Liver (tissue), 9 donors: ENCODE measurements around the gene GPR137C. TPM values are rescaled to one million over a fixed set of nuclear protein-coding genes. Genes with fewer than 3 reads are reported as not detected.

Experiments used
- DNase-seq: peaks from one replicate; pipeline ENCODE4 v3.0.0-alpha.2; 2017; ENCODE audit warnings: low spot score
- H3K27ac ChIP-seq, 2 donors: one replicate each; pipeline ENCODE4 v1.7.0; 2013; ENCODE audit warnings: inconsistent platforms in 2 of 2, low read length in 2 of 2, control low read depth in 1 of 2, low read depth in 1 of 2, mild to moderate bottlenecking in 1 of 2
- H3K27me3 ChIP-seq, 4 donors: one replicate each; pipeline versions ENCODE4 v1.6.1 to v1.7.0; 2013; ENCODE audit warnings: low read length in 3 of 4, inconsistent platforms in 1 of 4, mild to moderate bottlenecking in 1 of 4, moderate library complexity in 1 of 4; ENCODE audit not compliant: control insufficient read depth in 4 of 4, insufficient read depth in 4 of 4
- H3K36me3 ChIP-seq, 4 donors: one replicate each; pipeline versions ENCODE4 v1.6.1 to v1.7.0; 2013; ENCODE audit warnings: low read length in 3 of 4, mild to moderate bottlenecking in 3 of 4, low read depth in 1 of 4, moderate library complexity in 1 of 4; ENCODE audit not compliant: control insufficient read depth in 4 of 4, insufficient read depth in 3 of 4
- H3K4me1 ChIP-seq, 4 donors: one replicate each; pipeline versions ENCODE4 v1.6.1 to v1.7.0; 2013; ENCODE audit warnings: low read length in 3 of 4, mild to moderate bottlenecking in 3 of 4, moderate library complexity in 1 of 4; ENCODE audit not compliant: control insufficient read depth in 4 of 4, insufficient read depth in 4 of 4
- H3K4me3 ChIP-seq, 3 donors: one replicate each; pipeline versions ENCODE4 v1.6.1 to v1.7.0; 2013; ENCODE audit warnings: low read length in 3 of 3, control low read depth in 1 of 3, low read depth in 1 of 3, mild to moderate bottlenecking in 1 of 3
- H3K9ac ChIP-seq, 2 donors: one replicate each; pipeline ENCODE4 v1.7.0; 2013; ENCODE audit warnings: low read length in 2 of 2, mild to moderate bottlenecking in 2 of 2, moderate library complexity in 2 of 2, control low read depth in 1 of 2, low read depth in 1 of 2
- H3K9me3 ChIP-seq, 4 donors: one replicate each; pipeline versions ENCODE4 v1.6.1 to v1.7.0; 2013; ENCODE audit warnings: low read length in 3 of 4; ENCODE audit not compliant: control insufficient read depth in 4 of 4
- EGR1 ChIP-seq, 2 donors: IDR thresholded peaks; 2 replicates each; pipeline ENCODE4 v1.6.1; 2016 to 2018; ENCODE audit warnings: antibody characterized with exemption in 2 of 2, low read depth in 2 of 2
- FOXA1 ChIP-seq: IDR thresholded peaks from 2 replicates; pipeline ENCODE4 v1.6.1; 2016; ENCODE audit warnings: antibody characterized with exemption
- FOXA2 ChIP-seq: IDR thresholded peaks from 2 replicates; pipeline ENCODE4 v1.6.1; 2016; ENCODE audit warnings: antibody characterized with exemption
- GABPA ChIP-seq, 2 donors: IDR thresholded peaks in 1 of 2; conservative IDR thresholded peaks in 1 of 2; 2 replicates each; pipeline ENCODE4 v1.6.1; 2016; ENCODE audit warnings: antibody characterized with exemption in 2 of 2, mild to moderate bottlenecking in 1 of 2, moderate library complexity in 1 of 2
- HNF4A ChIP-seq, 2 donors: conservative IDR thresholded peaks; 2 replicates each; pipeline ENCODE4 v1.6.1; 2016; ENCODE audit warnings: antibody characterized with exemption in 2 of 2, mild to moderate bottlenecking in 2 of 2
- HNF4G ChIP-seq: IDR thresholded peaks from 2 replicates; pipeline ENCODE4 v1.6.1; 2016; ENCODE audit warnings: antibody characterized with exemption
- NR2F2 ChIP-seq: IDR thresholded peaks from 2 replicates; pipeline ENCODE4 v1.6.1; 2016; ENCODE audit warnings: antibody characterized with exemption
- RAD21 ChIP-seq, 2 donors: IDR thresholded peaks; 2 replicates each; pipeline ENCODE4 v1.6.1; 2016; ENCODE audit warnings: antibody characterized with exemption in 2 of 2, mild to moderate bottlenecking in 2 of 2
- REST ChIP-seq: IDR thresholded peaks from 2 replicates; pipeline ENCODE4 v1.6.1; 2016; ENCODE audit warnings: antibody characterized with exemption, mild to moderate bottlenecking
- RXRA ChIP-seq, 2 donors: IDR thresholded peaks; 2 replicates each; pipeline ENCODE4 v1.6.1; 2017 to 2018; ENCODE audit warnings: antibody characterized with exemption in 2 of 2, mild to moderate bottlenecking in 1 of 2
- SP1 ChIP-seq: IDR thresholded peaks from 2 replicates; pipeline ENCODE4 v1.6.1; 2018; ENCODE audit warnings: antibody characterized with exemption, mild to moderate bottlenecking
- YY1 ChIP-seq: IDR thresholded peaks from 2 replicates; pipeline ENCODE4 v1.6.1; 2016; ENCODE audit warnings: antibody characterized with exemption, mild to moderate bottlenecking
- WGBS: extraction: QIAGEN DNeasy Blood & Tissue Kit; methylation state at CpG from one replicate; pipeline ENCODE4 v1.1.7; 2013; 5-methylcytosine and 5-hydroxymethylcytosine counted together
- polyA plus RNA-seq, 2 donors: library from polyadenylated mRNA; stranded (reverse) in 1 of 2; unstranded in 1 of 2; fragments of 200-250 nt in 1 of 2; fragments of >200 nt in 1 of 2; fragmentation: Nextera tagmentation in 1 of 2; extraction: Ambion mirVana in 1 of 2; gene quantifications; one replicate each; pipeline versions ENCODE4 v1.2.1 to v1.2.3, GENCODE V29; 2013 to 2015
- total RNA-seq, 2 donors: library from RNA; depleted of rRNA; stranded (reverse); fragments of >200 nt; gene quantifications; one replicate each; pipeline ENCODE4 v1.2.3, GENCODE V29; 2014
- TF ChIP-seq, protein P1 (sequence below): fragments of 150-350 bp; IDR thresholded peaks from 2 replicates; pipeline ENCODE4 v1.5.1; 2017; ENCODE audit warnings: improper control_type of control experiment, low read depth, low read length; ENCODE audit not compliant: missing input control
- TF ChIP-seq, protein P2 (sequence below): IDR thresholded peaks from 2 replicates; pipeline ENCODE4 v1.6.1; 2016; ENCODE audit warnings: antibody characterized with exemption
- donor health status: healthy.
- donor health status: healthy.
- donor health status: healthy.
- donor health status: healthy.
- donor health status: healthy.

Gene GPR137C
- total and polyA plus RNA-seq, 4 donors: 0.14 to 1.3 (median 0.33) TPM

DNA sequence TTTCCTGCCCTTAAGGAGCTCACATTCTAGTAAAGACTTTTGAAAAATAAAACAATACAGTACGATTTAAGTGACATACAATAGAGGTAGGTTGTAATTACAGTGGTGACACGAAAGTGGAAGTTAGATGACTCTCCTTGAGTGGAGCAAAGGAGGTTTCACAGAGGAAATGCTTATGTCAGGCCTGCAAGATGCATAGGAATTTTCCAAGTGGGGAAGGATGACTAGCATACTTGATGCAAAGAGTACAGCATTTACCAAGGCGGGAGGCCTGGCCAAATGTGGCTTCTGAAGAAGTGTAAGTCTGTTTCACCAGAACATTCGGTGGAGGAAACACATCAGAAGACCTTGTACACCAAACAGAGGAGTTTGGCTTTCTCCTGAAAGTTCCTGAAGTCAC is 87.5 kb downstream of the GPR137C start (continued):
- no peak for TF ChIP-seq SP1
- no peak for TF ChIP-seq EGR1 (IDR thresholded peaks at IDR 0.05; ENCODE audit: low read depth in 2 of 2)
- no peak for TF ChIP-seq HNF4A (conservative IDR thresholded peaks at IDR 0.05)
- no peak for TF ChIP-seq NR2F2
- no peak for TF ChIP-seq RAD21 (IDR thresholded peaks at IDR 0.05)
- TF ChIP-seq, protein P1, sequence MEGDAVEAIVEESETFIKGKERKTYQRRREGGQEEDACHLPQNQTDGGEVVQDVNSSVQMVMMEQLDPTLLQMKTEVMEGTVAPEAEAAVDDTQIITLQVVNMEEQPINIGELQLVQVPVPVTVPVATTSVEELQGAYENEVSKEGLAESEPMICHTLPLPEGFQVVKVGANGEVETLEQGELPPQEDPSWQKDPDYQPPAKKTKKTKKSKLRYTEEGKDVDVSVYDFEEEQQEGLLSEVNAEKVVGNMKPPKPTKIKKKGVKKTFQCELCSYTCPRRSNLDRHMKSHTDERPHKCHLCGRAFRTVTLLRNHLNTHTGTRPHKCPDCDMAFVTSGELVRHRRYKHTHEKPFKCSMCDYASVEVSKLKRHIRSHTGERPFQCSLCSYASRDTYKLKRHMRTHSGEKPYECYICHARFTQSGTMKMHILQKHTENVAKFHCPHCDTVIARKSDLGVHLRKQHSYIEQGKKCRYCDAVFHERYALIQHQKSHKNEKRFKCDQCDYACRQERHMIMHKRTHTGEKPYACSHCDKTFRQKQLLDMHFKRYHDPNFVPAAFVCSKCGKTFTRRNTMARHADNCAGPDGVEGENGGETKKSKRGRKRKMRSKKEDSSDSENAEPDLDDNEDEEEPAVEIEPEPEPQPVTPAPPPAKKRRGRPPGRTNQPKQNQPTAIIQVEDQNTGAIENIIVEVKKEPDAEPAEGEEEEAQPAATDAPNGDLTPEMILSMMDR: no peak

DNA sequence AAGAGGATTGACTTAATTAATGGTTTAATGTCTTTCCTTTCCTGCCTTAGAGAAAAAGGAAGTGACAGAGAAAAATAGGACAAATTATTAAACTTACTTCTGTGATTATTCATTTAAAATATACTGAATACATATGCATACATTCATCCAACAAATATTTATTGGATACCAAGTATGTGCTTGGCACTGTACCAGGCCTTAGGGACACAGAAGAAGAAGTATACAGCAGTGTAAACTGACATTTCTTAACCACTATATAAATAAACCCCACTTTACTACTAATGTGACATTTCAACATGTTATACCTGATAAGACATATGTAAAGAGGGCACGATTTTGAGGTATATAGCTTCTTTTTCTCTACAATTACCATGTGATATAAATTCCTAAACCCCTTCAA is 89.1 kb downstream of the GPR137C start:
- no peaks in the 10 kb centered on the region for H3K27me3 ChIP-seq
- H3K36me3 ChIP-seq: peaks cover 0 to 29% (median 18%) of the 10 kb centered on the region in 4 donors
- no peak overlapping the region for H3K27ac ChIP-seq
- 100% methylated on average over 1 of the region's 1 CpG for WGBS
- TF ChIP-seq FOXA2 (no peak), HNF4G (no peak), REST (no peak), HNF4A (conservative IDR thresholded peaks at IDR 0.05) (no peak), GABPA (IDR thresholded peaks at IDR 0.05 in 1 of 2, conservative IDR thresholded peaks at IDR 0.05 in 1 of 2) (no peak)
- H3K9ac ChIP-seq: no peak overlapping the region
- H3K9me3 ChIP-seq: no peaks in the 10 kb centered on the region
- H3K4me3 ChIP-seq: no peak overlapping the region
- H3K4me1 ChIP-seq: no peaks in the 10 kb centered on the region
- no peak for DNase-seq

DNA sequence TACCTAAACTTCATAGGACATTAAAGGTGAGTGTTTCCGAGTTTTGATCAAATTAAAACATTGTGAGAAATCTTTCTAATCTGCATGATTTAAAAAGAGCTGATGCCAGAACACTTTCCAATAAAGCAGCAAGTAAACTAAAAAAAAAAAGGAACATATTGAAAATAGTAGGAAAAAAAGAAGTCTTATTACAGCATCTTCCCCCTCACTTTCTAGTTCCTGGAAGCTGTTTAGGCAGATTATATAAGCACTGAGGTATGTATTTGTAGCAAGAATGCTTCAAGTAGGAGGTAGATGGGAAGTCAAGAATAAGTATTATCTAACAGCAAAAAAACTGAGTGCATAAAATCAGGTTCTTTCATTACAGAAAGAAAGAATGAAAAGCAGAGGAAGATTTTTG is 96.9 kb downstream of the GPR137C start:
- H3K27ac ChIP-seq: no peak overlapping the region
- H3K36me3 ChIP-seq: peaks cover 2 to 39% (median 33%) of the 10 kb centered on the region in 4 donors
- WGBS: 96% methylated on average over 1 of the region's 1 CpG
- no peak for DNase-seq
- TF ChIP-seq, protein P2, sequence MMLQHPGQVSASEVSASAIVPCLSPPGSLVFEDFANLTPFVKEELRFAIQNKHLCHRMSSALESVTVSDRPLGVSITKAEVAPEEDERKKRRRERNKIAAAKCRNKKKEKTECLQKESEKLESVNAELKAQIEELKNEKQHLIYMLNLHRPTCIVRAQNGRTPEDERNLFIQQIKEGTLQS: no peak
- TF ChIP-seq RXRA (IDR thresholded peaks at IDR 0.05): no peak
- no peak for TF ChIP-seq YY1
- no peak for TF ChIP-seq FOXA1
- TF ChIP-seq HNF4G: no peak
- TF ChIP-seq HNF4A (conservative IDR thresholded peaks at IDR 0.05): no peak
- no peak for TF ChIP-seq FOXA2
- TF ChIP-seq REST: no peak
- H3K4me1 ChIP-seq: no peaks in the 10 kb centered on the region
- H3K9ac ChIP-seq: no peak overlapping the region
- H3K4me3 ChIP-seq: no peak overlapping the region
- no peaks in the 10 kb centered on the region for H3K27me3 ChIP-seq
- no peaks in the 10 kb centered on the region for H3K9me3 ChIP-seq
